ENCODE data around the gene GALR1.

GALR1 gene, protein sequence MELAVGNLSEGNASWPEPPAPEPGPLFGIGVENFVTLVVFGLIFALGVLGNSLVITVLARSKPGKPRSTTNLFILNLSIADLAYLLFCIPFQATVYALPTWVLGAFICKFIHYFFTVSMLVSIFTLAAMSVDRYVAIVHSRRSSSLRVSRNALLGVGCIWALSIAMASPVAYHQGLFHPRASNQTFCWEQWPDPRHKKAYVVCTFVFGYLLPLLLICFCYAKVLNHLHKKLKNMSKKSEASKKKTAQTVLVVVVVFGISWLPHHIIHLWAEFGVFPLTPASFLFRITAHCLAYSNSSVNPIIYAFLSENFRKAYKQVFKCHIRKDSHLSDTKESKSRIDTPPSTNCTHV

DNA sequence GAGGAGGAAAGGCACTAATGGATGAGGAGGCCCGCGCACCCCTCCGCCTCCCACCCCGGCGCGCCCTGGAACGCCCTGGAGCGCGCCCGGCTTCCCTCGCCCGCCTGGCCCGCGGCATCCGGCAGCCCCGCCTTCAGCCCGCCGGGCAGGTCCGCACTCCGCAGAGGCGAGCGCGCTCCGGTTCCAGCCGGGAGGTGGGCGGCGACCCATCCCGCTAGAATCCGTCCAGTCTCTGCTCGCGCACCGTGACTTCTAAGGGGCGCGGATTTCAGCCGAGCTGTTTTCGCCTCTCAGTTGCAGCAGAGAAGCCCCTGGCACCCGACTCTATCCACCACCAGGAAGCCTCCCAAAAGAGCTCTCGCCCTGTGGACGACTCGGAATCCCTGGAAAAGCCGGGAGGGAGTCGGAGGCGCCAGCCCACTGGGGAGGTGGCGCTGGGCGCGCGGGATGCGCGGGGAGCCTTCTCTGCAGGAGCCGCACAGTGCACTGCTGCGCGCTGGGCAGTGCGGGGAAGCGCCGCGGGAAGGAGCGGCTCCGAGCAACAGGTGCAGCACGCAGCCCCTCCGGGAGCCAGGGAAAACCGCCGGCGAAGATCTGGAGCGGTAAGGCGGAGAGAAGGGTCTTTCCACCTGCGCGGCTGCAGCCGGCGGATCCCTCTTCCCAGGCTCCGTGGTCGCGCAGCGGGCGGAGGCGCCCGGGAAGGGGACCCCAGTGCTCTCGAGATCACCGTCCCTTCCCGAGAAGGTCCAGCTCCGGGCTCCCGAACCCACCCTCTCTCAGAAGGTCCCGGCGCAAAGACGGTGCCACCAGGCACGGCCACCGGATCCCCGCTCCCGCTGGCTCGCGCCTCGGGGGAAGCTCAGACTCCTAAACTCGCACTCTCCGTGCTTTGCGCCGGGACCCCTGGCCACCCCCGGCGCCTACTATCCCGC lies at the start of gene GALR1:
Gene GALR1, plus strand, starts transcription at position 280 of the 932 bp plus-strand sequence. CDS start 701 bp downstream, outside the sequence.
- H3K4me3 ChIP-seq (replicated peaks; ENCODE audit: low read depth, low read length) = peak within 1 kb of the TSS; percentile 17; the same call in 1 of the 2 replicates
- TF ChIP-seq, protein P1, sequence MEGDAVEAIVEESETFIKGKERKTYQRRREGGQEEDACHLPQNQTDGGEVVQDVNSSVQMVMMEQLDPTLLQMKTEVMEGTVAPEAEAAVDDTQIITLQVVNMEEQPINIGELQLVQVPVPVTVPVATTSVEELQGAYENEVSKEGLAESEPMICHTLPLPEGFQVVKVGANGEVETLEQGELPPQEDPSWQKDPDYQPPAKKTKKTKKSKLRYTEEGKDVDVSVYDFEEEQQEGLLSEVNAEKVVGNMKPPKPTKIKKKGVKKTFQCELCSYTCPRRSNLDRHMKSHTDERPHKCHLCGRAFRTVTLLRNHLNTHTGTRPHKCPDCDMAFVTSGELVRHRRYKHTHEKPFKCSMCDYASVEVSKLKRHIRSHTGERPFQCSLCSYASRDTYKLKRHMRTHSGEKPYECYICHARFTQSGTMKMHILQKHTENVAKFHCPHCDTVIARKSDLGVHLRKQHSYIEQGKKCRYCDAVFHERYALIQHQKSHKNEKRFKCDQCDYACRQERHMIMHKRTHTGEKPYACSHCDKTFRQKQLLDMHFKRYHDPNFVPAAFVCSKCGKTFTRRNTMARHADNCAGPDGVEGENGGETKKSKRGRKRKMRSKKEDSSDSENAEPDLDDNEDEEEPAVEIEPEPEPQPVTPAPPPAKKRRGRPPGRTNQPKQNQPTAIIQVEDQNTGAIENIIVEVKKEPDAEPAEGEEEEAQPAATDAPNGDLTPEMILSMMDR (IDR thresholded peaks at IDR 0.05; ENCODE audit: low read depth, low read length, missing control alignments) = no peak

DNA sequence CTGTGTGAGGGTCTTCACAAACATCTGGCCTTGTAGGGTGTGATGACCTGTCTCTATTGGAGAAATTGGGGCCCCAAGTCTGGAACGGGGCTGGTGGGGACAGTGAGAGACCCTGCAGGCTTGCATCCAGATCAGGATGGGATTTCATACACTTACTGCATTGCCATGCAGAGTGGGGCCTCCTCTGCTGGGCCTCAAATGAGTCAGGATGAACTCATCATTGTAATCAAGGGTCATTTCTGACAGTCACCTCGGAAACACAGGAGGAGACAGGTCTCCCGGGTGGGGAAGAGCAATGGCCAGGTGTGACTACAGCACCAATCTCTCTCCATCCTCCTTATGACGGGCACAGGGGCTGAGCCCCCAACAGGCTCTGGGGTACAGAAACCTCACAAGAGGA lies 48.1 kb upstream of the GALR1 start:
- no peak overlapping the region for H3K4me3 ChIP-seq (replicated peaks; ENCODE audit: low read depth, low read length)
- DNase-seq (ENCODE audit: extremely low read depth, low read depth) = no peak
- TF ChIP-seq, protein P1 (IDR thresholded peaks at IDR 0.05; ENCODE audit: low read depth, low read length, missing control alignments) = no peak

More for the DNA sequence above, at the start of gene GALR1:
- DNase-seq (ENCODE audit: extremely low read depth, low read depth) = no peak

DNA sequence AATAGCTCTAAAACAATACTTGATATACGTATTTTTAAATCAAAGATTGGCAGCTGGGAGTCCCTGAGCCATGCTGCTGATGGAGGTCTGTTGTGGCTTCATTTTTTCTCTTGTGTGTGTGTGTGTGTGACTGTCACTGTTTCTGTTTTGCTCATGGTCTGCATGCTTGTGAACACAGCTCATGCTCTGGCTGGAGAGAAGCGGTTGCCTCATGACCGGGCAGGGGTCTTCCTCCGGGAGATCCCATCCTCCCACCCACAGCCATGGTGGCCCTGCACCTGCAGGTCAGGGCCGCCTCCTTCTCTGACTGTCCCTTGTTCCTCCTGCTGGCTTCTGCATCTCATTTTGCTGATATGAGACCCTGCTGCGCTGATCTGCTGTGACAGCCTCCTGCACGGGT lies 47.3 kb upstream of the GALR1 start:
- TF ChIP-seq, protein P1 (IDR thresholded peaks at IDR 0.05; ENCODE audit: low read depth, low read length, missing control alignments) = no peak
- H3K4me3 ChIP-seq (replicated peaks; ENCODE audit: low read depth, low read length) = no peak overlapping the region
- no peak for DNase-seq (ENCODE audit: extremely low read depth, low read depth)

DNA sequence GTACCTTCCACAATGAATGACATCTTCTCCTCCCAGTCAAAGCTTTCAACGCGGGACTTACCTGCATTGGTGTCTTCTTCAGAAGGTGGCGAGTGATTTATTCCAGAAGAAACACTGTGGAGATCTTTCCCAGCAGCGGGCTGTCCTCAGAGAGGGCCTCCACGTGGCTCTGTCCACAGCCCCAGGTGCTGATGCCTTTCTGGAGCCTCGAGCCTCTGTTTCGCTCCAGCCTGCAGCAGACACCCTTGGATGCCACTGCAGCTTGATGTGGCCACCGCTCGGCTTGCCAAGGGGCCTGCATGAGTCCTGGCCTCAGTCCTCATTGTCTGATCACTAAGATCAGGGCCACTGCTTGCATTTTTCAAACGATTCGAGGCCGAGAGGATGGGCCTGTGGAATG lies 46.6 kb upstream of the GALR1 start:
- no peak for DNase-seq (ENCODE audit: extremely low read depth, low read depth)
- no peak overlapping the region for H3K4me3 ChIP-seq (replicated peaks; ENCODE audit: low read depth, low read length)
- TF ChIP-seq, protein P1 (IDR thresholded peaks at IDR 0.05; ENCODE audit: low read depth, low read length, missing control alignments) = no peak

DNA sequence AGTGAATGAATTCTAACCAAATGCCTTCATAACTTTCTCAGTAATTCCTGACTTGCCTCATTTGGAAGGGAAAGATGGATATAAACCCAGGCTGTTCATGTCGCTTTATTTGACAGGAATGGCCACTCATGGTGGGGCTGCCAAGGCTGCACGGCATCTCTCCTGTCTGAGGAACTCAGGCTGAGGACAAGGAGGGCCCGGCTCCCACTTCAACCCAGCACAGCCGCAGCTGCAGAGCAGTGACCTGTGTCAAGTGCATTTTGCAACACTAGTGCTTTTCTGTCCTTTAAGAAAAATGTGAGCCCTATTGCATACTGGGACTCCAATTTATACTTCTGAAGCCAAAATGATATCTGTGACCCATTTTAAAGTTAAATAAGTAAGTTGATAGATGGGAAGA lies 45.8 kb upstream of the GALR1 start:
- H3K4me3 ChIP-seq (replicated peaks; ENCODE audit: low read depth, low read length) = no peak overlapping the region
- no peak for DNase-seq (ENCODE audit: extremely low read depth, low read depth)
- TF ChIP-seq, protein P1 (IDR thresholded peaks at IDR 0.05; ENCODE audit: low read depth, low read length, missing control alignments) = no peak

DNA sequence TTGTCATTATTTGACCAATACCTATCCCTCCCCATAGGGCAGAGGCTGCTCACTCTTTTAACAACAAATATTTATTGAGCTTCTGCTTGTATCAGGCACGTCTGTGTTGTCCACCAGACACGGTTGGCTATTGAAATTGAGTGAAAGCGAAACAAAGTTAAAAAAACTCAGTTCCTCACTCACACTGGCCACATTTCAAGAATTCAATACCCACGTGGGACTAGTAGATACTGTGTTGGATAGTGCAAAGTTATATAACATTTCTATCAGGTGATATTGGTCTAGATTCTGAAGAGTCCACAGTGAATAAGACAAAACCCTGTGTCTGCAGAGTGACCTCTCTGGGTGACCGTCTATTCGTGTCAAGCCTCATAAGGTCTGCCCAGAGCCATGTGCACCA lies 43.9 kb upstream of the GALR1 start:
- TF ChIP-seq, protein P1 (IDR thresholded peaks at IDR 0.05; ENCODE audit: low read depth, low read length, missing control alignments) = no peak
- H3K4me3 ChIP-seq (replicated peaks; ENCODE audit: low read depth, low read length) = no peak overlapping the region
- DNase-seq (ENCODE audit: extremely low read depth, low read depth) = no peak
